Tibial artery (tissue), 4 donors: ENCODE measurements around the gene SLC1A5.

Experiments used
- DNase-seq, 2 donors: peaks; one replicate each; pipeline ENCODE4 v3.0.0-alpha.2; 2019
- H3K27ac ChIP-seq, 2 donors: fragments of 200-600 bp; sonication (generic) in 1 of 2; 1 replicate in 1 of 2; 2 replicates in 1 of 2; pipeline ENCODE4 v1.5.1; 2018 to 2019; ENCODE audit warnings: mild to moderate bottlenecking in 1 of 2
- H3K27me3 ChIP-seq, 2 donors: fragments of 200-600 bp; sonication (generic) in 1 of 2; one replicate each; pipeline versions ENCODE4 v1.5.1 to v1.6.0; 2016 to 2019
- H3K36me3 ChIP-seq, 3 donors: fragments of 200-600 bp; sonication (generic) in 2 of 3; one replicate each; pipeline ENCODE4 v1.5.1; 2016 to 2019; ENCODE audit warnings: mild to moderate bottlenecking in 2 of 3
- H3K4me1 ChIP-seq, 4 donors: fragments of 200-600 bp; sonication (generic) in 2 of 4; 1 replicate in 3 of 4; 2 replicates in 1 of 4; pipeline ENCODE4 v1.5.1; 2016 to 2019
- H3K4me3 ChIP-seq, 2 donors: fragments of 200-600 bp; sonication (generic) in 1 of 2; 1 replicate in 1 of 2; 2 replicates in 1 of 2; pipeline ENCODE4 v1.5.1; 2018 to 2019; ENCODE audit warnings: mild to moderate bottlenecking in 2 of 2
- H3K9me3 ChIP-seq, 3 donors: fragments of 200-600 bp; sonication (generic) in 1 of 3; one replicate each; pipeline ENCODE4 v1.5.1; 2016 to 2019
- CTCF ChIP-seq, 2 experiments: fragments of 200-600 bp in 1 of 2; fragments of 450-650 bp in 1 of 2; IDR thresholded peaks; one replicate each; pipeline ENCODE4 v1.5.1; 2017 to 2019; ENCODE audit warnings: antibody characterized with exemption in 2 of 2, mild to moderate bottlenecking in 1 of 2, moderate library complexity in 1 of 2
- intact Hi-C: fragments of 100-400 bp; cut with DNase I; formaldehyde crosslinking; loops from one replicate; pipeline ENCODE4 v1.15.0; 2023; ENCODE audit warnings: low total_unique reads

Gene SLC1A5

DNA sequence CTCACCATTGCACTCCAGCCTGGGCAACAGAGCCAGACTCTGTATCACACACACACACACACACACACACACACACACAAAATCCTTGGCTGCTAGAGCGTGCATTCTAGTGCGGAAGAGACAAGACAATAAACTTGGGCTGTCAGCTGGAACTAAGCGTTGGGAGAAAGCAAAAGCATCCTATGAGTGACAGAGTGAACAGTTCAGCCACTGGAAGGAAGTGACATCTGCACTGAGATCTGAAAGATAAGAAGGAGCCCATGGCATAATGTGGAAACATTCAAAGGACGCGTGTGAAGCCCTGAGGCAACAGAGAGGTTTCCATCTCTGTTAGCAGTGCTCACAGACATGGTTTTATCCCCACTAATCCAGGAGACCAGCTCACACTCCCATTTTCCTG, 3.5 kb upstream of the SLC1A5 start:
- intact Hi-C loops: no loop called here
- Histone ChIP-seq H3K4me1 (peaks cover 0 to 9% (median 5%) of the 10 kb centered on the region in 4 donors), H3K27ac (no peak overlapping the region), H3K36me3 (no peaks in the 10 kb centered on the region), H3K9me3 (no peaks in the 10 kb centered on the region), H3K4me3 (no peak overlapping the region), H3K27me3 (no peaks in the 10 kb centered on the region)
- DNase-seq: no peak
- no peak for TF ChIP-seq CTCF (IDR thresholded peaks at IDR 0.05)

DNA sequence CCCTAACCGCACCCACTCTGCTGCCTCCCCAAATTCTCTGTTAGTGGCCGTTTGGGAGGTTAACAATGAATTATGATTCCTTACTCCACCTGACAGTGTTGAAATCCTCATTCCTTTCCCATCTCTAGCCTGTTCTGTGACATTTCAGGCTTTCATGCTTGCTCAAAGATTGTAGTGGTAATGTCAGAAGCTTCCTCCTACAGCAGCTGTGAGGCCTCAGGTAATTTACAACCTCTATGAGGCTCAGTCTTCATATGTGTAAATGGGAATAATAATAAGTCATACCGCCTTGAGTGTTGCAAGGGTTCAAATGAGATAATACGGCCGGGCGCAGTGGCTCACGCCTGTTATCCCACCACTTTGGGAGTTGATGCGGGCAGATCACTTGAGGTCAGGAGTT, 977 bp upstream of the SLC1A5 start:
- H3K27me3 ChIP-seq: no peaks in the 10 kb centered on the region
- intact Hi-C loops: no loop called here
- TF ChIP-seq CTCF (IDR thresholded peaks at IDR 0.05): no peak
- no peak overlapping the region for H3K27ac ChIP-seq
- no peaks in the 10 kb centered on the region for H3K36me3 ChIP-seq
- DNase-seq: no peak
- H3K4me1 ChIP-seq: peaks cover 0 to 28% (median 19%) of the 10 kb centered on the region in 4 donors
- H3K4me3 ChIP-seq: no peak overlapping the region
- no peaks in the 10 kb centered on the region for H3K9me3 ChIP-seq

GRCh38 chr19:46788968-46789338, 559 bp upstream of the SLC1A5 start:
- peaks cover 0 to 32% (median 23%) of the 10 kb centered on the region in 4 donors for H3K4me1 ChIP-seq
- no peak for TF ChIP-seq CTCF (IDR thresholded peaks at IDR 0.05)
- H3K27me3 ChIP-seq: no peaks in the 10 kb centered on the region
- no peaks in the 10 kb centered on the region for H3K9me3 ChIP-seq
- peak overlapping the region in 1 of 2 donors; percentile 95 for H3K4me3 ChIP-seq
- H3K36me3 ChIP-seq: peaks cover 0 to 2% (median 0%) of the 10 kb centered on the region in 3 donors
- intact Hi-C loops: no loop called here
- peak overlapping the region in 1 of 2 donors; percentile 12 for H3K27ac ChIP-seq
- no peak for DNase-seq

GRCh38 chr19:46787331-46788261, 798 bp downstream of the SLC1A5 start:
- H3K4me3 ChIP-seq: peak overlapping the region; percentile 92 to 95
- intact Hi-C loops: no loop called here

GRCh38 chr19:46787040-46787330, 1.4 kb downstream of the SLC1A5 start:
- Histone ChIP-seq H3K9me3 (no peaks in the 10 kb centered on the region), H3K27me3 (no peaks in the 10 kb centered on the region), H3K4me1 (peaks cover 0 to 38% (median 32%) of the 10 kb centered on the region in 4 donors), H3K4me3 (peak overlapping the region; percentile 92 to 95), H3K27ac (peak overlapping the region; percentile 88 to 97), H3K36me3 (peaks cover 12 to 22% (median 15%) of the 10 kb centered on the region in 3 donors)
- no peak for TF ChIP-seq CTCF (IDR thresholded peaks at IDR 0.05)
- no peak for DNase-seq
- intact Hi-C loops: no loop called here

More at GRCh38 chr19:46787331-46788261, 798 bp downstream of the SLC1A5 start:
- Histone ChIP-seq H3K27me3 (no peaks in the 10 kb centered on the region), H3K27ac (peak overlapping the region; percentile 88 to 97), H3K9me3 (no peaks in the 10 kb centered on the region), H3K4me1 (peaks cover 0 to 38% (median 30%) of the 10 kb centered on the region in 4 donors), H3K36me3 (peaks cover 5 to 16% (median 9%) of the 10 kb centered on the region in 3 donors)
- peak in 1 of 2 experiments; percentile 6 for TF ChIP-seq CTCF (IDR thresholded peaks at IDR 0.05)
- peak; percentile 71 to 85 for DNase-seq
